ENCODE results near the gene MOAP1. TPM values are rescaled to one million over a fixed set of nuclear protein-coding genes. Genes with fewer than 3 reads are reported as not detected.

MOAP1 gene
- polyA plus RNA-seq, 2 of the 4 experiments (the other 2 are of a cell fraction): 13.5 to 23.9 TPM

DNA sequence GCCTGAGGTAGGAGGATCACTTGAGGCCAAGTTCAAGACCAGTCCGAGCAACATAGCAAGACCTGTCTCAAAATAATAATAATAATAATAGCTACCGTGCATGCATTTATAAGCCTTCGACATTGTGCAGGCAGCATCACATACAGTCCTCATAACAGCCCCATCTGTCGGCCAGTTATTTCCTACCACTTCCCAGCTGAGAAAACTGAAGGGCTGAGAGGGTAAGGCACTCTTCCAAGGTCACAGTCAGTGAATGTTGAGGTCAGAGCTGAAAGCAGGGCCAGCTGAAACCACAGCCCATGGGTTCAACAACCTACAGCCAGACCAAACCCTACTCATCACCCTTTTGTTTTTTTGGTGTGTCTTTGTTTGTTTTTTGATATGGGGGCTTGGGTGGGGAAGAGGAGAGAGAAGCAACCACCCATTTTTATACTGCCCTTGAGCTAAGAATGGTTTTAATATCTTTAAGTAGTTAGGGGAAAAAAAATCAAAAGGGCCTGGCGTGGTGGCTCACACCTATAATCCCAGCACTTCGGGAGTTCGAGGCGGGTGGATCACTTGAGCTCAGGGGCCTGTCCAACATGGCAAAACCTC is 52.1 kb downstream of the MOAP1 start:
- TF ChIP-seq, protein P1, sequence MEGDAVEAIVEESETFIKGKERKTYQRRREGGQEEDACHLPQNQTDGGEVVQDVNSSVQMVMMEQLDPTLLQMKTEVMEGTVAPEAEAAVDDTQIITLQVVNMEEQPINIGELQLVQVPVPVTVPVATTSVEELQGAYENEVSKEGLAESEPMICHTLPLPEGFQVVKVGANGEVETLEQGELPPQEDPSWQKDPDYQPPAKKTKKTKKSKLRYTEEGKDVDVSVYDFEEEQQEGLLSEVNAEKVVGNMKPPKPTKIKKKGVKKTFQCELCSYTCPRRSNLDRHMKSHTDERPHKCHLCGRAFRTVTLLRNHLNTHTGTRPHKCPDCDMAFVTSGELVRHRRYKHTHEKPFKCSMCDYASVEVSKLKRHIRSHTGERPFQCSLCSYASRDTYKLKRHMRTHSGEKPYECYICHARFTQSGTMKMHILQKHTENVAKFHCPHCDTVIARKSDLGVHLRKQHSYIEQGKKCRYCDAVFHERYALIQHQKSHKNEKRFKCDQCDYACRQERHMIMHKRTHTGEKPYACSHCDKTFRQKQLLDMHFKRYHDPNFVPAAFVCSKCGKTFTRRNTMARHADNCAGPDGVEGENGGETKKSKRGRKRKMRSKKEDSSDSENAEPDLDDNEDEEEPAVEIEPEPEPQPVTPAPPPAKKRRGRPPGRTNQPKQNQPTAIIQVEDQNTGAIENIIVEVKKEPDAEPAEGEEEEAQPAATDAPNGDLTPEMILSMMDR (IDR thresholded peaks at IDR 0.05): peak; percentile 38
- TF ChIP-seq RAD21 (conservative IDR thresholded peaks at IDR 0.05 in 1 of 2, IDR thresholded peaks at IDR 0.05 in 1 of 2): peak; percentile 25 to 42; a peak in 2 of 5 replicates
- TF ChIP-seq, protein P2, sequence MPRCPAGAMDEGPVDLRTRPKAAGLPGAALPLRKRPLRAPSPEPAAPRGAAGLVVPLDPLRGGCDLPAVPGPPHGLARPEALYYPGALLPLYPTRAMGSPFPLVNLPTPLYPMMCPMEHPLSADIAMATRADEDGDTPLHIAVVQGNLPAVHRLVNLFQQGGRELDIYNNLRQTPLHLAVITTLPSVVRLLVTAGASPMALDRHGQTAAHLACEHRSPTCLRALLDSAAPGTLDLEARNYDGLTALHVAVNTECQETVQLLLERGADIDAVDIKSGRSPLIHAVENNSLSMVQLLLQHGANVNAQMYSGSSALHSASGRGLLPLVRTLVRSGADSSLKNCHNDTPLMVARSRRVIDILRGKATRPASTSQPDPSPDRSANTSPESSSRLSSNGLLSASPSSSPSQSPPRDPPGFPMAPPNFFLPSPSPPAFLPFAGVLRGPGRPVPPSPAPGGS (IDR thresholded peaks at IDR 0.05): no peak
- 0 out of 2 replicates have a peak, but pooled peaks have one; percentile 50 for TF ChIP-seq ESRRA (IDR thresholded peaks at IDR 0.05; ENCODE audit: borderline replicate concordance, low read length)
- TF ChIP-seq SMC3 (IDR thresholded peaks at IDR 0.05): peak; percentile 47; the same call in 1 of the 3 replicates
- Histone ChIP-seq H3K4me2 (no peak overlapping the region), H3K27ac (no peak overlapping the region), H3K4me3 (no peak overlapping the region), H3K4me1 (peaks cover 22% of the 10 kb centered on the region), H3K9me3 (no peaks in the 10 kb centered on the region)
- DNase-seq (ENCODE audit: low read depth in 1 of 2, low spot score in 1 of 2) (peak; percentile 57 to 59), ATAC-seq (peak; percentile 83 to 91; a peak in 5 of 6 replicates), FAIRE-seq (no peak)
- POLR2A ChIA-PET: interaction anchor here (0.5 to 1.2 kb wide), 2 partner anchors 17 to 41 kb away, joined by 3 to 7 read pairs; no protein-coding TSS in a partner anchor
- 67% methylated on average over 8 of the region's 8 CpGs for WGBS (ENCODE audit: missing lambda C conversion rate)
- CTCF ChIA-PET: interaction anchor here (0.6 to 18.0 kb wide), 19 partner anchors 9 to 682 kb away, joined by 3 to 371 read pairs (median 4); partner anchors contain the start of gene ITPK1

Other genes starting within 250 kb of the MOAP1 start
- gene ITPK1, start 69.0 kb downstream of the MOAP1 start, polyA plus RNA-seq (2011; rRNA removed): 47.0 and 59.1 TPM in 2 replicates
- 42.7 to 46.2 TPM (median 42.9 TPM) in 3 replicates for gene ITPK1, start 69.0 kb downstream of the MOAP1 start, polyA plus RNA-seq (2017; fragmentation: RNase III; extraction: RNeasy Plus Mini Kit Qiagen cat#74134 plus additional on column Dnase treatment)
- 34.5 and 37.0 TPM in 2 replicates for gene LYSET, start 420 bp upstream of the MOAP1 start, polyA plus RNA-seq (2011; rRNA removed)
- 27.0 to 31.3 TPM (median 29.9 TPM) in 3 replicates for gene LYSET, start 420 bp upstream of the MOAP1 start, polyA plus RNA-seq (2017; fragmentation: RNase III; extraction: RNeasy Plus Mini Kit Qiagen cat#74134 plus additional on column Dnase treatment)
- gene GON7, start 22.2 kb upstream of the MOAP1 start, polyA plus RNA-seq (2011; rRNA removed): 14.6 and 19.2 TPM in 2 replicates
- gene GON7, start 22.2 kb upstream of the MOAP1 start, polyA plus RNA-seq (2017; fragmentation: RNase III; extraction: RNeasy Plus Mini Kit Qiagen cat#74134 plus additional on column Dnase treatment): 20.3 to 23.3 TPM (median 22.1 TPM) in 3 replicates
- gene UBR7, start 22.4 kb upstream of the MOAP1 start, polyA plus RNA-seq (2011; rRNA removed): 35.0 and 40.4 TPM in 2 replicates
- gene UBR7, start 22.4 kb upstream of the MOAP1 start, polyA plus RNA-seq (2017; fragmentation: RNase III; extraction: RNeasy Plus Mini Kit Qiagen cat#74134 plus additional on column Dnase treatment): 33.7 to 37.0 TPM (median 34.3 TPM) in 3 replicates
- gene BTBD7, start 148.1 kb upstream of the MOAP1 start, polyA plus RNA-seq (2011; rRNA removed): 17.4 and 18.9 TPM in 2 replicates
- 11.1 to 11.5 TPM (median 11.4 TPM) in 3 replicates for gene BTBD7, start 148.1 kb upstream of the MOAP1 start, polyA plus RNA-seq (2017; fragmentation: RNase III; extraction: RNeasy Plus Mini Kit Qiagen cat#74134 plus additional on column Dnase treatment)
- not detected in 2 replicates for gene COX8C, start 162.3 kb upstream of the MOAP1 start, polyA plus RNA-seq (2011; rRNA removed)
- gene COX8C, start 162.3 kb upstream of the MOAP1 start, polyA plus RNA-seq (2017; fragmentation: RNase III; extraction: RNeasy Plus Mini Kit Qiagen cat#74134 plus additional on column Dnase treatment): not detected in 3 replicates
- gene UNC79, start 246.0 kb upstream of the MOAP1 start, polyA plus RNA-seq (2011; rRNA removed): 0.01 TPM in 2 replicates
- gene UNC79, start 246.0 kb upstream of the MOAP1 start, polyA plus RNA-seq (2017; fragmentation: RNase III; extraction: RNeasy Plus Mini Kit Qiagen cat#74134 plus additional on column Dnase treatment): 0.01 TPM in 3 replicates